GM18499 (cell line): ENCODE results near the gene TMED10.
"Not testable (repeated sequence)": the region's sequence is repeated elsewhere in the genome, so short reads cannot be mapped to it uniquely, and the experiment has no call there.

Source experiments
- ATAC-seq: cut with Tn5 transposase; IDR thresholded peaks from one replicate; pipeline ENCODE4 v1.9.1; 2021; ENCODE audit warnings: moderate number of reproducible peaks; ENCODE audit not compliant: insufficient read depth, unreplicated experiment

The TMED10 gene

GRCh38 chr14:75132382-75133086, 43.9 kb downstream of the TMED10 start:
- no peak for ATAC-seq

GRCh38 chr14:75128596-75128990, 47.8 kb downstream of the TMED10 start:
- no peak for ATAC-seq

GRCh38 chr14:75127903-75128595, 48.4 kb downstream of the TMED10 start:
- ATAC-seq, result no peak

GRCh38 chr14:75127474-75127820, 49.0 kb downstream of the TMED10 start:
- not testable (repeated sequence) for ATAC-seq

DNA sequence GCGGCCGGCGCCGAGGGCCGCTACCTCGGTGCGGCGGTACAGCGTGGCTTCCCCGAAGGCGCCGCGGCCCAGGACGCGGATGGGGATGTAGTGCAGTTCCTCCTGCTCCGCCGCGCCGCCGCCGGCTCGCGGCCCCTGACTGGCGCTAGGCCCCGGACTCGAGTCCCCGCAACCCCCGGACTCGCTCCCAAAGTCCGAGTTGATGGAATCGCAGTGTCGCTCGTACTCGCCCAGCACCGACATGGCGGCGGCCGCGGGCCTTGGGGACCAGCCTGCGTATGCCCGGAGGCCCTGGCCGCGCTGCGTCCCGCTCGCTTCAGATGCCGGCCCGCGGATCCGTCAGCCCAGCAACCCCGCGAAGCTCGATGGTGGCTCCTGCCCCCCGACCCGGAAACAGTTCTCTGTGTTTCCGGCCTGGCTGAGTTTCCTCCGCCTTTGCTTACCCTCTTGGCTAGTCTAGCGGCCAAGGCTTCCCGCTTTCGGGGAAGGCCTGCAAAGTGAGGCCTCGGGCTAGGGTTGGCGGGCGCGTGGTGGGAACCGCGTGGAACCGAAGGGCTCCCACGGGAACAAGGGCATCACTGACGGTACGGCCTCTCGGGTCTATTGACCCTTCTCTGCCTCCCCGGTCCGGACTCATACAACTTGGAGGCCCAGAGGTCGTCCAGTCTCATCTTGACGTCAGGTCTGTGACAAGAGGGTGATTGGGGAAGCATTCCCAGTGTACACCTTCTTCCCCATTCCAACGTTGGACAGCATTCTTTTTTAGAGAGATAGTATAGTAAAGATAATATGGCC, 49.5 kb downstream of the TMED10 start, which contains the start of gene NEK9:
Gene NEK9 (minus strand): TSS at position 370 of the 795 bp plus-strand sequence. CDS start 127 bp downstream, at position 243.
- no peak for ATAC-seq

DNA sequence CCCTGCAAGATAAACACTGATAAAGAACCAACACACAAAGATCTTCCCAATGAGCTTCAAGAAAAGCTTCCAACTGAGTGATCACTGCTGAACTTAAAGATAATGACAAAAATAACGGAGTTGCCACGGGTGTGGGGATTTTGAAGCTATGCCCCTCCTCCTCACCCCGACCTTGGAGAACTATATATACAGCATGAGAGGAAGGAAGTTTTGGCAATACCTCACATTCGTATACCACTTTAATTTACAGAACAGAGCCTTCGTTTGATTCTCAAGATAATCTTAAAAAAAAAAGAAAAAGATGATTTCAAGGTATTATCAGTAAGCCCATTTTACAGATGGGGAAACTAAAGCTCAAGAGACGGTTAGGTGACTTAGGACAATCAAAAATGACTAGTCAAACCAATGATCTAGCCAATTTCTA, 50.3 kb downstream of the TMED10 start:
- no peak for ATAC-seq

DNA sequence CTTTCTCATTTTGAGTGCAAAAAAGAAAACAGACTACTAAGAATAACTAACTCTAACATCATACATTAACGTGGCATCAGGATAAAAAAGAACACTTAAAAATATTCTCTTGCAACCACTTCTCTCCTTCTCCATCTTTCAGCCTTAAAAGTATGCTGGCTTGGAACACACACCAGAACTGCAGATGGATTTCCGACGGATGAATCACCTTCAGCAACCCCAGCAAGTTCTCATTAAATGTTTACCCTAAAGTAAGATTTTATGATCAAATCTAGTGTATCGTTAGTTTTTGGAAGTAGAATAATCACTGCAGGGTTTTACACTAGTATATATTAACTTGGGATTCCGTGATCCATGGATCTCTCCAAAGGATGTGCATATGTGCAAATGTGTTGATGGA, 50.8 kb downstream of the TMED10 start:
- ATAC-seq, result no peak

DNA sequence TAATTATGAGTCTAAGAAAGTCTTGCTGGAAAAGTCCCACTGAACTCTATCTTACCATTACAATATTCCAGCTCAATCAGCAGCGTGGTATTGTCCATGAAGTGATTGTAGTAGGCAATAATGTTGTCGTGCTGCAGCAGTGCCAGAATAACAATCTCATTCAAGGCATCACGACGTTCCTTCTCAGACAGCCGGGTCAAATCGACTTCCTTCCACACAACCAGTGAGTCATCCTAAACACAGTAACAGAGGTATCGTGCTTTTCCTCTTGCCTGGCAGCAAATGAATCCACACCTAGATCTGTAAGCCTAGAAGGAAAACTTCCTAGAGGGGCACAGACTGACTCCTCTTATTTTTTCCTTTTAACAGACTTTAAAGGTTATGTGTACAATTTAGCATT, 52.4 kb downstream of the TMED10 start:
- ATAC-seq, result no peak

DNA sequence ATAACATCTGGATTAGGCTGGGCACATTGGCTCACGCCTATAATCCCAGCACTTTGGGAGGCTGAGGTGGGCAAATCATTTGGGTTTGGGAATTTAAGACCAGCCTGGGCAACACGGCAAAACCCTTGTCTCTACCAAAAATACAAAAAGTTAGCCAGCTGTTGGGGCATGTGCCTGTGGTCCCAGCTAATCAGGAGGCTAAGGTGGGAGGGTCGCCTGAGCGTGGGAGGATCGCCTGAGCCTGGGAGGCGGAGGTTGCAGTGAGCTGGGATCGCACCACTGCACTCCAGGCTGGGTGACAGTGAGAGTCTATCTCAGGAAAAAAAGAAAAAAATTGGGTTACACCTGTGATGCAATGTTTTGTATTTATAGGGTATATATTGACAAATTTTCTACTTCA, 54.9 kb downstream of the TMED10 start:
- no peak for ATAC-seq

- ATAC-seq, result no peak
These were observed 55.7 kb downstream of the TMED10 start for GRCh38 chr14:75120541-75121291.

GRCh38 chr14:75119056-75119455, 57.4 kb downstream of the TMED10 start:
- ATAC-seq, result no peak

DNA sequence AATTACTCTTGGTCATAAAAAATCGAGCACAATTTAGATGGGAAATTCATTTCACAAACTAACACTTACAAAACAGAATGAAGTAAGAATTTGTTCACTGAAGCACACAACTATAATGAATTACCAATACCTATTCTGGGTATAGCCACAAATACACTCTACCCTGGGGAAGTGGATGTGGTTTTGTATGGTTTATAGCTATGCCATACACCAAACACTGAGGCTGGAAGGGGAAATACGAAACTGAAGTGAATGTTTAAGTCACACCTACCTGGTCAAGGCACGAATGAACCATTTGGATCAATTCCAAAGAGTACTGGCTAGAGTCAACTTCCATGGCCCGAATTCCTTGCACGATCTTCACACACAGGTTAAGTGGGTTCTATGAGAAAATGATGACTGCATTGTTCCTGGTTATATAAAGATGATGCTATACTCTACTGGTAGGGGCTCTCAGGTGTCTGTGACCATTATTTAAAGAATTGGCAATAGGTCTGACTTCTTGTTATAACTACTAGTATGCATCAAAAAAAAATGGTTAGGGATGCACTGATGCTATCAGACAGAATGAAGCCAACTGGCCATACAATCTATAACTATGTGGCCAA, 62.4 kb downstream of the TMED10 start:
- ATAC-seq, result no peak

DNA sequence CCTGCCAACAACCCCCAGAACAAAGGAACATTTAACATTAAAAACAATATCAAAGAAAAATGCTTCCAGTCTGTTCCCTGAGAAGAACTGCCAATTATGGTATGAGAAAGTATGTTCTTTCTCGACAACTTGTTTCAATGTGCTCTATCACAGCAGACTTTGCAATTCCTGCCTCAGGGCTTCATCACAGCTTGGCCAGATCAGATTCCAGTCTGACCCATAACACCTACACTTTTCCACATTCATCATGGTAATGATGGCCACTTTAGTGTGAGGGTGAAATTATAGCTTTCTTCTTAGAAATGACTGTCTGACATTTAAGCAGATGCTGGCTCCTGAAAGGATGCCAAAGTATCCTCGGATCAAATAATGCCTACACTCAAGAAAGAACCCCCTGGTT, 66.5 kb downstream of the TMED10 start:
- ATAC-seq, result no peak

DNA sequence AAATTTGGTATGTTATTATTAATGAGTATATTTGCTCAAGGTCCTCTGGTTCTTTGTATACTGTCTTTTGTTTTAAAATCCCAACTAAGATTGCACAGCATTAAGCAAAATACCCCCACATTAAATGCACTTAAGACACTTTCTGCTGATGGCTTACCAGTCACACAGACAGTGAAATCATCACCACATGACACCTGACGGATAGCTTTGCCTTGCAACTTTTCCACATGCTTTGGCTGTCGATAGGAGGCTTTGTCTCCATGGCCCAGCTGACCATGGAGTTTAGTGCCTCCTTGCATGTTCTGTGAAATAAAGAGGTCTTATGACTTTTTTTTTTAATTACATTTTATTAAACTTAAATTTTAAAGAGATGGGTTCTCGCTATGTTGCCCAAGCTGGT, 69.2 kb downstream of the TMED10 start:
- no peak for ATAC-seq

GRCh38 chr14:75101491-75101890, 74.9 kb downstream of the TMED10 start:
- ATAC-seq, result no peak

- no peak for ATAC-seq
These were observed 77.7 kb downstream of the TMED10 start for GRCh38 chr14:75098682-75099081.

DNA sequence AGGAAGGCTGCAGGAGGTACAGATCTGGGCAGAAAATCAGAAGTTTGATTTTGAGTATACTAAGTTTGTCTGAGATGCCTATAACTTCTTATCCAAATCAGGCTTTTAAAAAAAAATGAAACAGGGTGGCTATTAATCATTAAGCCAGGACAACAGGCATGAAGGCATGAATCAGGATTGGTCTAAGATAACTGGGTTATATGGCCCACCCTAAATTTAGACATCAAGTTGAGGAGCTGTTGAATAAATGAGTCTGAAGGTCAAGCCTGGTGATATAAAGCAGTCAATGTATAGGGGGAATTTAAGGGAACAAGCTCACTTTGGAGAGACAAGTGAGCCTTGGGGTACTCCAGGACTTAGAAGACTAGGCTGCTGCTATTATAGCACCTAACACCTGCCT, 78.2 kb downstream of the TMED10 start:
- ATAC-seq, result no peak

DNA sequence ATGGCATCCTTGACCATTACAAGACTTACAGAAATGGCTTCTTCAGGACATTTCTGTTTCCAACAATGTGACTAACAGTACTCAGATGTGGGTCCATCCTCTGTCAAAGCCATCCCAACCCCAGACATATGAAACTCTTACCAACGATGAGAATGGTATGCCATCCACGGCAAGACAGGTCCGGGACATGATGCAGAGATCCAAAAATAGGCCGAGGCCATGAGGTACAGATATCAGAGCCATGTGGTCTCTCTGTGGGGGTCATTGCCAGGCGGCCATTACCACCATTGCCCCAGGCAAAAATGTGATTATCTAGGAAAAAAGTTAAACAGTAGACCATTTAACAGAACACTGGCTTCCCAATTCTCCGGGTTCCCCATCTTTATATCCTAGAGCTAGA, 79.5 kb downstream of the TMED10 start:
- no peak for ATAC-seq

DNA sequence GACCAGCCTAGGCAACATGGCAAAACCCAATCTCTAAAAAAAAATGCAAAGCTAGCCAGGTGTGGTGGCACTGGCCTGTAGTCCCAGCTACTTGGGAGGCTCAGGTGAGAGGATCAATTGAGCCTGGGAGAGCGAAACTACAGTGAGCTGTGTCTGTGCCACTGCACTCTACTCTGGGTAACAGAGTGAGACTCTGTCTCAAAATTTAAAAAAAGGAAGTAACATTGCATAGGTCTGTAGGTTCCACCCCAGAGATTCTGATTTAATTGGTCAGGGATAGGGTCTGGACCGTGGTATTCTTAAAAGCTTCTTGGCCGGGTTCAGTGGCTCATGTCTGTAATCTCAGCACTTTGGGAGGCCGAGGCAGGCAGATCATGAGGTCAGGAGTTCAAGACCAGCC, 80.7 kb downstream of the TMED10 start:
- ATAC-seq, result no peak

GRCh38 chr14:75094896-75095295, 81.5 kb downstream of the TMED10 start:
- ATAC-seq, result no peak
